IMR-90 (cell line): ENCODE measurements around the gene CNGB1. TPM values are rescaled to one million over a fixed set of nuclear protein-coding genes. Genes with fewer than 3 reads are reported as not detected.

ENCODE experiments used
- ATAC-seq: fragments of 200-7000 bp; cut with Tn5 transposase; 2 replicates; pipeline ENCODE4 v1.9.1; 2020; ENCODE audit warnings: low read depth, mild to moderate bottlenecking, moderate library complexity
- BruUV-seq: library from RNA; stranded (reverse); fragments of 400-500 nt; replicated peaks from 2 replicates; lab custom pipeline; 2021; lab: Mats Ljungman, UMichigan
- CTCF ChIA-PET: fragments of 300-600 bp; formaldehyde crosslinking; extraction: SDS; loops from one replicate; lab custom pipeline; 2021; ENCODE audit warnings: antibody characterized with exemption; lab: Yijun Ruan, JAX
- POLR2A ChIA-PET: fragments of 300-600 bp; sonication (Branson Sonifier 250); formaldehyde crosslinking; loops from one replicate; lab custom pipeline; 2022; ENCODE audit warnings: antibody characterized with exemption; ENCODE audit not compliant: unreplicated experiment; lab: Charles Lee
- DNase-seq: peaks from one replicate; pipeline ENCODE4 v3.0.0; 2013
- H2AFZ ChIP-seq: replicated peaks from 2 replicates; pipeline ENCODE3; 2013; ENCODE audit warnings: low read length, mild to moderate bottlenecking; ENCODE audit not compliant: poor library complexity
- H2AK5ac ChIP-seq: 2 replicates; pipeline ENCODE4 v1.6.1; 2013; ENCODE audit warnings: low read depth, low read length, inconsistent platforms
- H2AK9ac ChIP-seq: replicated peaks from 2 replicates; pipeline ENCODE3; 2013; ENCODE audit warnings: mild to moderate bottlenecking, low read depth, low read length, moderate library complexity; ENCODE audit not compliant: poor library complexity
- H2BK120ac ChIP-seq: 2 replicates; pipeline ENCODE4 v1.6.1; 2013; ENCODE audit warnings: low read depth, low read length, inconsistent platforms
- H2BK15ac ChIP-seq: 3 replicates; pipeline ENCODE4 v1.6.1; 2013; ENCODE audit warnings: low read depth, low read length, inconsistent platforms
- H2BK20ac ChIP-seq: 2 replicates; pipeline ENCODE4 v1.6.1; 2013; ENCODE audit warnings: low read depth, mild to moderate bottlenecking, inconsistent platforms, low read length, moderate library complexity
- H2BK5ac ChIP-seq: 2 replicates; pipeline ENCODE4 v1.6.1; 2013; ENCODE audit warnings: mild to moderate bottlenecking, low read depth, low read length, inconsistent platforms; ENCODE audit not compliant: poor library complexity, severe bottlenecking
- H3K14ac ChIP-seq: replicated peaks from 2 replicates; pipeline ENCODE4 v1.6.1; 2013; ENCODE audit warnings: low read depth, low read length, inconsistent platforms
- H3K18ac ChIP-seq: 2 replicates; pipeline ENCODE4 v1.6.1; 2013; ENCODE audit warnings: low read depth, low read length, control low read depth
- H3K23ac ChIP-seq: 2 replicates; pipeline ENCODE4 v1.6.1; 2013; ENCODE audit warnings: low read depth, low read length, inconsistent platforms
- H3K27ac ChIP-seq: 2 replicates; pipeline ENCODE4 v1.5.1; 2013; ENCODE audit warnings: mild to moderate bottlenecking, control low read depth, low read length; ENCODE audit not compliant: insufficient read depth
- H3K27me3 ChIP-seq: 2 replicates; pipeline ENCODE4 v1.6.1; 2013; ENCODE audit warnings: low read length; ENCODE audit not compliant: control insufficient read depth, insufficient read depth
- H3K36me3 ChIP-seq: 2 replicates; pipeline ENCODE4 v1.6.1; 2013; ENCODE audit warnings: low read length, mixed read lengths; ENCODE audit not compliant: control insufficient read depth, insufficient read depth
- H3K4ac ChIP-seq: 2 replicates; pipeline ENCODE4 v1.6.1; 2013; ENCODE audit warnings: low read depth, low read length, inconsistent platforms
- H3K4me1 ChIP-seq: 2 replicates; pipeline ENCODE4 v1.6.1; 2013; ENCODE audit warnings: low read length, mixed read lengths; ENCODE audit not compliant: control insufficient read depth, insufficient read depth
- H3K4me2 ChIP-seq: 2 replicates; pipeline ENCODE4 v1.6.1; 2013; ENCODE audit warnings: low read depth, mild to moderate bottlenecking, control low read depth, low read length, moderate library complexity
- H3K4me3 ChIP-seq: 2 replicates; pipeline ENCODE4 v1.5.1; 2013; ENCODE audit warnings: low read depth, mild to moderate bottlenecking, control low read depth, low read length, moderate library complexity; ENCODE audit not compliant: insufficient read depth
- H3K56ac ChIP-seq: 2 replicates; pipeline ENCODE4 v1.6.1; 2013; ENCODE audit warnings: low read length, inconsistent platforms; ENCODE audit not compliant: insufficient read depth; ENCODE audit errors: extremely low read depth
- H3K79me1 ChIP-seq, 2 experiments: 2 replicates each; pipeline ENCODE4 v1.6.1; 2013; ENCODE audit warnings: low read length in 2 of 2, inconsistent platforms in 1 of 2, low read depth in 1 of 2
- H3K9ac ChIP-seq: 2 replicates; pipeline ENCODE4 v1.6.1; 2013; ENCODE audit warnings: low read depth, low read length, control low read depth
- H3K9me1 ChIP-seq: 2 replicates; pipeline ENCODE4 v1.6.1; 2013; ENCODE audit warnings: low read length, inconsistent platforms; ENCODE audit not compliant: insufficient read depth
- H3K9me3 ChIP-seq: 2 replicates; pipeline ENCODE4 v1.6.1; 2013; ENCODE audit warnings: low read length; ENCODE audit not compliant: control insufficient read depth, insufficient read depth
- H4K20me1 ChIP-seq: 2 replicates; pipeline ENCODE4 v1.6.1; 2013; ENCODE audit warnings: low read length, inconsistent platforms; ENCODE audit not compliant: insufficient read depth
- H4K5ac ChIP-seq: 2 replicates; pipeline ENCODE4 v1.6.1; 2013; ENCODE audit warnings: mild to moderate bottlenecking, low read depth, low read length, control low read depth
- H4K8ac ChIP-seq, 2 experiments: 2 replicates each; pipeline ENCODE4 v1.6.1; 2013; ENCODE audit warnings: low read depth in 2 of 2, low read length in 2 of 2, control low read depth in 1 of 2, inconsistent platforms in 1 of 2
- H4K91ac ChIP-seq: 2 replicates; pipeline ENCODE4 v1.6.1; 2013; ENCODE audit warnings: low read depth, low read length, inconsistent platforms; ENCODE audit not compliant: insufficient read depth
- BHLHE40 ChIP-seq: fragments of 150-350 bp; IDR thresholded peaks from 2 replicates; pipeline ENCODE4 v1.6.1; 2016; ENCODE audit warnings: mild to moderate bottlenecking, low read depth, low read length
- CTCF ChIP-seq: conservative IDR thresholded peaks from 2 replicates; pipeline ENCODE4 v1.5.1; 2012; ENCODE audit warnings: mild to moderate bottlenecking, low read depth, low read length, improper control_type of control experiment
- ELK1 ChIP-seq: fragments of 150-350 bp; IDR thresholded peaks from 2 replicates; pipeline ENCODE4 v1.6.1; 2016; ENCODE audit warnings: low read depth, mild to moderate bottlenecking, low read length, moderate library complexity, borderline replicate concordance
- FOS ChIP-seq: fragments of 150-350 bp; IDR thresholded peaks from 2 replicates; pipeline ENCODE4 v1.6.1; 2016; ENCODE audit warnings: low read depth, low read length
- MAFK ChIP-seq: IDR thresholded peaks from 2 replicates; pipeline ENCODE4 v1.6.1; 2012; ENCODE audit warnings: low read depth, low read length, improper control_type of control experiment
- MAZ ChIP-seq: IDR thresholded peaks from 2 replicates; pipeline ENCODE4 v1.6.1; 2012; ENCODE audit warnings: low read depth, mild to moderate bottlenecking, low read length, improper control_type of control experiment, moderate library complexity, borderline replicate concordance
- MXI1 ChIP-seq: IDR thresholded peaks from 2 replicates; pipeline ENCODE4 v1.6.1; 2012; ENCODE audit warnings: low read depth, mild to moderate bottlenecking, low read length, moderate library complexity, borderline replicate concordance
- RAD21 ChIP-seq: IDR thresholded peaks from 2 replicates; pipeline ENCODE4 v1.6.1; 2012; ENCODE audit warnings: low read length, improper control_type of control experiment
- RCOR1 ChIP-seq: IDR thresholded peaks from 2 replicates; pipeline ENCODE4 v1.6.1; 2012; ENCODE audit warnings: mild to moderate bottlenecking, low read length, improper control_type of control experiment; ENCODE audit not compliant: insufficient replicate concordance
- SMC3 ChIP-seq: fragments of 150-350 bp; IDR thresholded peaks from 2 replicates; pipeline ENCODE4 v1.6.1; 2016; ENCODE audit warnings: low read depth, mild to moderate bottlenecking, antibody characterized with exemption, low read length, moderate library complexity
- USF2 ChIP-seq: fragments of 150-350 bp; IDR thresholded peaks from 2 replicates; pipeline ENCODE4 v1.6.1; 2017; ENCODE audit warnings: mild to moderate bottlenecking, antibody characterized with exemption, low read length, low read depth
- WGBS, 2 experiments: methylation state at CpG; one replicate each; pipeline versions ENCODE4 v1.1.5 to v1.1.7; 2013; ENCODE audit warnings: missing lambda C conversion rate in 2 of 2; ENCODE audit not compliant: insufficient read length in 1 of 2; ENCODE audit errors: extremely low coverage in 2 of 2; 5-methylcytosine and 5-hydroxymethylcytosine counted together
- dilution Hi-C: fragments of 300-500 bp; cut with HindIII; formaldehyde crosslinking; loops from one replicate; pipeline ENCODE4 v1.14.3; 2018; ENCODE audit warnings: low sequenced_read_pairs; ENCODE audit not compliant: unreplicated experiment
- in situ Hi-C: fragments of 300-500 bp; cut with MboI; formaldehyde crosslinking; loops from 3 replicates; pipeline ENCODE4 v1.14.3; 2019; ENCODE audit warnings: low sequenced_read_pairs, inconsistent platforms, mixed read lengths
- intact Hi-C: fragments of 100-400 bp; cut with micrococcal nuclease; formaldehyde crosslinking; loops from 2 replicates; pipeline ENCODE4 v1.10.0; 2022
- polyA plus RNA-seq, 3 experiments: library from polyadenylated mRNA; depleted of rRNA; stranded (reverse); fragments of >200 nt; gene quantifications; 2 replicates each; pipeline ENCODE4 v1.2.3, GENCODE V29; 2012; ENCODE audit warnings: low replicate concordance in 1 of 3
- total RNA-seq: library from RNA; depleted of rRNA; stranded (reverse); fragments of >200 nt; gene quantifications from 2 replicates; pipeline ENCODE4 v1.2.3, GENCODE V29; 2012

Gene CNGB1
- total and polyA plus RNA-seq, 2 of the 4 experiments (the other 2 are of a cell fraction), result not detected

GRCh38 chr16:58016840-58017446, 46.0 kb upstream of the CNGB1 start:
- Histone ChIP-seq H3K9ac (no peak overlapping the region), H2AK5ac (no peak overlapping the region), H4K91ac (no peak overlapping the region), H3K4ac (no peak overlapping the region), H3K9me3 (no peaks in the 10 kb centered on the region), H3K23ac (no peak overlapping the region), H3K4me1 (peaks cover 9% of the 10 kb centered on the region), H3K14ac (no peak overlapping the region), H3K4me2 (no peak overlapping the region), H2BK15ac (no peak overlapping the region), H3K27me3 (no peaks in the 10 kb centered on the region), H3K18ac (no peak overlapping the region), H2BK20ac (no peak overlapping the region), H2BK5ac (no peak overlapping the region), H4K5ac (no peak overlapping the region), H4K20me1 (peaks cover 4% of the 10 kb centered on the region; the same call in 1 of the 2 replicates), H3K36me3 (peaks cover 11% of the 10 kb centered on the region), H2BK120ac (no peak overlapping the region), H3K4me3 (no peak overlapping the region), H3K9me1 (peaks cover 17% of the 10 kb centered on the region), H3K79me1 (peaks cover 0 to 10% of the 10 kb centered on the region in 2 experiments; a peak in 3 of 4 replicates), H4K8ac (no peak overlapping the region), H3K56ac (no peak overlapping the region), H2AFZ (no peak overlapping the region), H2AK9ac (no peak overlapping the region), H3K27ac (no peak overlapping the region)
- TF ChIP-seq ELK1, result no peak
- no peak for TF ChIP-seq RCOR1
- no peak for TF ChIP-seq CTCF
- no peak for TF ChIP-seq RAD21
- TF ChIP-seq SMC3, result no peak
- TF ChIP-seq MAFK, result no peak
- TF ChIP-seq USF2, result no peak
- TF ChIP-seq MAZ, result no peak
- TF ChIP-seq BHLHE40, result no peak
- TF ChIP-seq MXI1, result no peak
- TF ChIP-seq FOS, result no peak
- no TSS peak for BruUV-seq
- DNase-seq (no peak), ATAC-seq (no peak)
- intact Hi-C loops, result no loop called here
- POLR2A ChIA-PET, result interaction anchor here (0.5 kb wide), 1 partner anchor 297 kb away, joined by 3 read pairs; no protein-coding TSS in a partner anchor
- dilution Hi-C loops, result no loop called here
- in situ Hi-C loops, result no loop called here
- WGBS, 2 experiments, result 68% methylated on average over 6 of the region's 12 CpGs; no CpG with 5 or more reads in 1 of the 2 experiments
- CTCF ChIA-PET, result no interaction called here
